Omental fat pad (tissue), 4 donors: ENCODE measurements around the gene ARRDC1. TPM values are rescaled to one million over a fixed set of nuclear protein-coding genes. Genes with fewer than 3 reads are reported as not detected.

Experiments
- ATAC-seq: fragments of 150-250 bp; one replicate; pipeline ENCODE4 v1.9.1; 2016; ENCODE audit warnings: mild to moderate bottlenecking, moderate library complexity; ENCODE audit not compliant: low FRiP score
- DNase-seq: peaks from one replicate; pipeline ENCODE4 v3.0.0-alpha.2; 2019; ENCODE audit warnings: low spot score
- CTCF ChIP-seq, 3 donors: fragments of 450-650 bp; IDR thresholded peaks; one replicate each; pipeline ENCODE4 v1.5.1; 2016 to 2017; ENCODE audit warnings: antibody characterized with exemption in 3 of 3, mild to moderate bottlenecking in 3 of 3, moderate library complexity in 2 of 3
- total RNA-seq, 4 donors: library from RNA; depleted of rRNA; stranded (reverse); fragments of >200 nt; gene quantifications; one replicate each; pipeline ENCODE4 v1.1.0, GENCODE V29; 2016

The ARRDC1 gene
- total RNA-seq, 4 donors from 2014 or later: 23.4 to 39.2 (median 33.3) TPM

GRCh38 chr9:137648396-137648795 lies 42.9 kb downstream of the ARRDC1 start:
- TF ChIP-seq CTCF (IDR thresholded peaks at IDR 0.05): no peak
- ATAC-seq: no peak
- DNase-seq: no peak

GRCh38 chr9:137649553-137649952 lies 44.1 kb downstream of the ARRDC1 start:
- ATAC-seq: no peak
- no peak for TF ChIP-seq CTCF (IDR thresholded peaks at IDR 0.05)
- no peak for DNase-seq

- no peak for DNase-seq
- TF ChIP-seq CTCF (IDR thresholded peaks at IDR 0.05): no peak
- ATAC-seq: no peak
These were observed 44.8 kb downstream of the ARRDC1 start for GRCh38 chr9:137650259-137650658.

- no peak for ATAC-seq
- TF ChIP-seq CTCF (IDR thresholded peaks at IDR 0.05): no peak
- no peak for DNase-seq
These were observed 45.3 kb downstream of the ARRDC1 start for GRCh38 chr9:137650779-137651178.

- no peak for DNase-seq
- ATAC-seq: no peak
- TF ChIP-seq CTCF (IDR thresholded peaks at IDR 0.05): no peak
These were observed 50.9 kb downstream of the ARRDC1 start for GRCh38 chr9:137656416-137656815.

GRCh38 chr9:137657606-137658005 lies 52.1 kb downstream of the ARRDC1 start:
- no peak for TF ChIP-seq CTCF (IDR thresholded peaks at IDR 0.05)
- no peak for DNase-seq
- no peak for ATAC-seq

GRCh38 chr9:137658781-137659180 lies 53.3 kb downstream of the ARRDC1 start:
- DNase-seq (no peak), ATAC-seq (no peak)
- TF ChIP-seq CTCF (IDR thresholded peaks at IDR 0.05): no peak
